ENCODE data around the gene OMD.
"Not testable (repeated sequence)": the region's sequence is repeated elsewhere in the genome, so short reads cannot be mapped to it uniquely, and the experiment has no call there.

Gene OMD

GRCh38 chr9:92411157-92411556 is 13.1 kb downstream of the OMD start:
- DNase-seq = not testable (repeated sequence)

DNA sequence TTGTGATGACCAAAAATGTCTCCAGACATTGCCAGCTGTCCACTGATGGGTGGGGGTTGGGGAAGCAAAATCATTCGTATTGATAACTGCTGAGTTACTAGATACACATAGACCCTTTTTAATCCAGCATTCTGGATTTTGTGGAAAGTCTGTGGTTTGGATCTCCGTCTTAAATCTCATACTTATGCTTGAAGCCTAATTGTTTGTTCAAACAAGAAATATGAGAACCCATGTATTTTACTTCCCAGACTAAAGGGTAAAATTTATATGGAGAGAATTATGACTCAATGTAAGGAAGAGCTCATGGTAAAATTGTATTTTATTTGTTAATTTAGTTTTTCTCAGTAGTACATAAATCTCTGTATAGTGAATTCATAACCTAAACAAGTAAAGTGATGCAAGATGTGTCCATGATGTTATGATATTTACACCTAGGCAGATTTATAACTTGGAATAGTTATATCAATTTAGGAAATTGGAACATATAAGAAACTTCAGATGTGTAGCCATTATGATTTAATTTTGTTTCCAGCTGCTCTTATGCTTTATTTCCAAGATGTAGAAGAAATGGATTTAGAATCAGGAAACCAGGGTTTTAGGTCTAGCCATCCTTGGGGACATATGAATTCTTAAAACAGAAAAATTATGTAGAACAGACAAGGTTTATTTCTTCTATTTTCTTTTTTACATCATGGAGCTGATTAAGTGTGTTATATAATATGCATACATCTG is 15.4 kb downstream of the OMD start:
- no peak for DNase-seq

DNA sequence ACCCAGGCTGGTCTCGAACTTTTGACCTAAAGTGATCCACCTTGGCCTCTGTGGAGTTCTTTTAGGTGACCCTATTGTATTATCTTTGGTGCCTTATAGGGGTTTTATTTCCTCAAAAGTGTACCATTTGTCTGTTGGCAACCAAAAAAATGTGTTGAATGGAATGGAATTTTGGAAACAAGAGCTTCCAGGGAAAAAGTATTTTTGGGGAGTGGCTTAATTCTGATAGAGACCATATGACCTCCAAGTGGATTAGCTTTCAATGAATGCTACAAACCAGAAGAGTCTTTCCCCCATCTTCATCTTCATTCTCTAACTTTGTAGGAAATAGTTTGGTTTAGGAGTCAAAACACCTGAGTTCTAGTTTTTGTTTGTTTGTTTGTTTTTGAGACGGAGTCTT is 16.5 kb downstream of the OMD start:
- DNase-seq = no peak

DNA sequence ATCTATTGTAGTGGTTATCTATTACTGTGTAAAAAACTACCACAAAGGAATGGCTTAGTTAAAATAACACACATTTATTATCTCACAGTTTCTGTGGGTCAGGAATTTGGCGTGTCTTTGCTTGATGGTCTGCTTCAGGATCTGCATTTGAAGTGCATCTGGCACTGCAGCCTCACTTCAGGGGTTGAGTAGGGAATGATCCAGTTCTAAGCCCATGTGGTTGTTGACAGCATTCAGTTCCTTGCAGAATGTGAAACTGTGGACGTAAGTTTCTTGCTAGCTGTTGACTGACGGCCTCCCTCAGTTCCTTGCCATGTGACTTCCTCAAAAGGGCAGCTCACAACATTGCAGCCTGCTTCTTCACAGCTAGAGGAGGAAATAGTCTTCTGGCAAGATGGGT is 17.8 kb downstream of the OMD start:
- DNase-seq = peak; percentile 54

DNA sequence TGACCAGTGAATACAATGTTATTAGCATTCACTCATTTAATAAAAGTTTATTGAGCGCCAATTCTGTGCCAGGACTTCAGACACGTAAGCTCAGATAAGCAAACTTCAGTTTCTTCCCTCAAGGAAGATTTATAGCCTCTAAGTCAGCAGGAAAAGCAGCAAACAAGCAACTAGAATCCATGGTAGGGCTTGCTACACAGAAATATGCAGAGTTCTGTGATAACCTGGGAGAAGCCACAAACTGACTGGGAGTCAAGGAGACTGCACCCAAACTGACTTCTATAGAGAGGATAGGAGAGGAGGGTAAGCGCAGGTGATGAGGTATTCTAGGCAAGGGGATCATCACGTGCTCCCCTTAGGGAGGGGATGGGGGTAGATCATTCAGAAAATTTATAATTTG is 18.5 kb downstream of the OMD start:
- no peak for DNase-seq

DNA sequence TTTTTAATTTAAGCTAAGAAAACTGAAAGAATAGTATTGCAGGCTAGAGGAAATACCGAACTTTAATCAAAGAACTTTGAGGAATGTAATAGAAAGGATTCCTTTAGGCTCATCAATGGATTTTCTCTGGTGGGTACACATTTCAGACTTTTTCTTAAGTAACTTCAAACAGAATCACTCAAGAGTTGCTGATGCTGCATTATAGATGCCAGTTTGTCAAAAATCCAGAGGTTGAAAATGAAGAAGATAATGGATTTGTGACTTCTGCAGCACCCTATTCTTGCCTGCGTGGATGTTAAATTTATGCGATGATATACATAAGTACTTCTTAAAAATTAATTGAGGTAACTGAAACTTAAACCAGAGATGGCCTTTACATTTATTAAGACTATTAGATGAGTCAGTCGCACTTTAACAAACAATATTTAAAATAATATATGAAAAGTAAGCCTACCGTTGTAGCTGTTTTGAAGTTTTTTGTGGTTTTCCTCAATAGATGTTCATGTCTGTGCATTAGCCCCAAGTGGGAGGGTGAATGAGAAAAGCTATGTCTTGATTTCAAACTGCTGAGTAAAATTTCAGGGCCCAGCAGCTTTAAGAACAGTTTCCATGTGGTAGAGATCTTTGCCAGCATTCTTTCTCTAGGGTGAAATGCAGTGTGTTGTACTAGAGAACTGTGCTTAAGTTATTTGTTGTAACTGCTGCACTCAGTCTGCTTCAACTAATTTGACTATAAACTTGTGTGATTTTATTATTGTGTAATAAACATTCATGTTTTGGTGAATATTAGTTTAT is 20.0 kb downstream of the OMD start, which contains the start of gene OGN:
Gene OGN (minus strand): TSS at position 537 of the 795 bp plus-strand sequence. CDS start 1,171 bp downstream, outside the sequence.
- peak; percentile 6 for DNase-seq

- no peak for DNase-seq
Measured at GRCh38 chr9:92402826-92403745, 21.2 kb downstream of the OMD start.

DNA sequence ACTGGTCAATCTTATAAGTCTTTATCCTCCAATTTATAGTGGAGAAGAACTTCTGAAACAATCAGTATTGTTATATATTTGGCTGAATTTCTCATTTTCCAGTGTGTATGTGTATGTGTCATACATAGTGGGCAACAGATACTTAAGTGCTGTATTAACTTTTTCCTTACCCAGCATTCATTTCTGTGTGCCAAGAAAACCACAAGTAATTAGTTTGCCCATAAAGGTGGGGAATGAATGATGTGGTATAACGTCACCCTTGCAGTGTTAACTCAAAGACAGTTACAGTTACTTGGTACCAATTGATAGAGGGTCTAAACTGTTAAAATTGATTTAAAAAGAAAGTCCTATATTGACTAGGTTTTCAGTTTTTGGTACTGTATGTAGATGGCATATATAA is 21.9 kb downstream of the OMD start:
- DNase-seq = no peak

- no peak for DNase-seq
Measured at GRCh38 chr9:92397853-92398252, 26.4 kb downstream of the OMD start.

DNA sequence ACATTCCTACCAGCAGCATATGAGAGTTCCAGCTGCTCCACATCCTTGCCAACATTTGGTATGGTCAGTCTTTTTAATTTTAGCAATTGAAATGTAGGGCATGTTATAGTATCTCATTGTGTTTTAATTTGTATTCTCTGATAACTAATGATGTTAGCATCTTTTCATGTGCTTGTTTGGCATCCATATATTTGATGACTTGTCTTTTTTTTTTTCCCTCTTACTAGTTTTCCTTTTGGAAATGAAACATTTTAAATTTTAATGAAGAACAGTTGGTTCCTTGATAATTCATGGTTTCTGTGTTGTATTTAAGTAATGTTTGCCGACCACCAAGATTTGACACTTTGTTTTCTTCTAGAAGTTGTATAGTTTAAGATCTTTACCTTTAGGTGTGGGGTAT is 28.7 kb downstream of the OMD start:
- DNase-seq = no peak

DNA sequence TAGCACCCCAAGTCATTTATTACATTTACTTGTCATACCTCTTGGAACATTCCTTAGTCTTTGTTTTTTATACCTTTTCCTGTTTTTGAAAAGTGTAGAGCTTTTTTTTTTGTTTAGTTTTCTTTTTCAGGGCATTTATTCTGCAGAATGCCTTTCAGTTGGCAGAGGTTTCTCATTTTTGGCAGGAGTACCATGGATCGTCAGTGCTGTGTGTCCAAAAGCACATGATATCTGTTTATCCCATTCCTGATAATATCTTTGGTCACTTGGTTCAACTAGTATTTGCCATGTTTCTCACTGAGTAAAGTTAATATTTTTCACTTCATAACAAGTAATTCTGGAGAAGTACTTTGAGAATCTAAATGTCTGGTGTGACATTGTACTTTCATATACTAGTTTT is 30.6 kb downstream of the OMD start:
- no peak for DNase-seq

GRCh38 chr9:92392690-92393089 is 31.6 kb downstream of the OMD start:
- no peak for DNase-seq

DNA sequence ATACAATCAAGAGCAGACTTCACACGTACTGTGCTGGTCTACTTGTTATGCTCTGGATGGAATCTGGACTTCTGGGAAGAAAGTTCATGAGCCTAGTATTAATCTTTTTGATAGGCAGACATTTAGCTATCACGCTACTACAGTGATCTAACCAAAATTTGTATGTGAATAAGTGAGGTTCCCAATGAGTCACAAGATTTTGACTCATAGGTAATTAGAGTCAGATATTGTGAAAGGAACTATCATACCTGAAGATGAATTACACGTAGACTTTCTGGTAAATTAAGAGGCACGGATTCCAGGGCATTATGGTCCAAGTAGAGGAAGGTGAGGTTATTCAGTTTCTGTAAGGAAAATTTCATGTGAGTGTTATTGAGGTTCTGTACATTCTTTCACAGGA is 38.3 kb downstream of the OMD start:
- DNase-seq = no peak

GRCh38 chr9:92385477-92385876 is 38.8 kb downstream of the OMD start:
- no peak for DNase-seq

GRCh38 chr9:92385001-92385400 is 39.3 kb downstream of the OMD start:
- DNase-seq = no peak

DNA sequence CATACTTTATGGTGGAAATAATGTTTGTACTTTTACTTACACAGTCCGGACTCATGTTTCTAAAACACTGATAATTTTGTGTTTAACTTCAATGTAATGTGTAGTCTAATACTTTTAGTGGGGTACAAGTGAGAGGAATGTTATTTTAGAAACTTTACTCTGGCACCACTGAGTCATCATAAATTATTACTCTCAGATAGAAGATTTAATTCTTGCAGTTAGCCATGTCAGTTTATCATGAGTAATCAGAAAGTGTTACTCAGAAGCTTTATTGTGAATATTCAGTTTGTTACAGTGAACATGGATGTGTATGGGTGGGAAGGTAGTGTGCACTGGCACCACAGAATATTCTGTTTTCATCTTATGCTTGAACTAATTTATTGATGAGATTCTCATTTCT is 39.9 kb downstream of the OMD start:
- no peak for DNase-seq

GRCh38 chr9:92381775-92382174 is 42.5 kb downstream of the OMD start:
- no peak for DNase-seq

DNA sequence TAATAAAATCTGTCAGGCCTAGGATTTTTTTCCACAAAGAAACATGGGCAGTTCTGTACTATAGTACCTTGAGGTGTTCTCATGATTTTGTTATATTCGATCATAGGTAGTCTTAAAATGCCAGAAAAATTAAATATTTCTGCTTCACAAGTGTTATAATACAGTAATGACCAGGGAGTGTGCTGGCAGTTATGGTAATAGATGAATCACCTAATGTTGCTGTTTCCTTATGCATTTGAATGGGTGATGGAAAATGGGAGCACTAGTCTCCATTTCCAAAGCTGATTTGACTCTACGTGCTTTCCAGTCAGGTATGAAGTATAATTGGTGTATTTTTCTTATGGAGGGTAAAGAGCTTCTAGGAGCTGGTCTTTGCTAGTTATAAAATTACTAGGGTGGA is 43.7 kb downstream of the OMD start:
- no peak for DNase-seq

DNA sequence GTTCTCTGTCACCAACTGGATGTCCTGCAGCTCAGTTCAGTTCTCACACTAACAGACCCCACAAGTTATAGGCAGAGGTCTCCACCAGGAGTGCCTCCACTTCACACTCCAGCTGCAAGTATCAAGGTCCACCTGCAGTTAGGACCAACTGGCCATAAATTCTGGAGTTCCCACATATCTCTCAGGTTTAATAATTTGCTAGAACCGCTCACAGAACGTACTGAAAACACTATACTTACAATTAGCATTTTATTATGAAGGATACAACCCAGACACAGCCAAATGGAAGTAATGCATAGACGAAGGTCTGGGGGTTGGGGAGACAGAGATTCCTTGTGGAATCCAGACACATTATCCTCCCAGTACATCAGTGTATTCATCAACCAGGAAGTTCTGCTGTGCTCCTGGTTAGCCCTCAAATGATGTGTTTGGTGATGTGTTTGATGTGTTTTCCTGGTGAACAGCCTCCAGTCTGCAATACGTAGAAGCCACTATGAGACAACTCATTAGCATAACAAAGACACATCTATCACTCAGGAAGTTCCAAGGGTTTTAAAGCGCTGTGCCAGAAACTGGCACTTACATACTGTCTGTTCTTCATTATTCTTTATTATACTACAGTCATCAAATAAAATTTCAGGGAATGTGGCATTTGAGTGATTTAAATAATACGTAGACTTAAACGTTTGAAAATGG is 45.3 kb downstream of the OMD start:
- DNase-seq = peak; percentile 6

GRCh38 chr9:92377876-92378275 is 46.4 kb downstream of the OMD start:
- no peak for DNase-seq

GRCh38 chr9:92373167-92373566 is 51.1 kb downstream of the OMD start:
- no peak for DNase-seq

- no peak for DNase-seq
Measured at GRCh38 chr9:92369075-92369474, 55.2 kb downstream of the OMD start.
